ENCODE data around the gene TENM4.

The TENM4 gene

GRCh38 chr11:78730267-78730824 is 710.5 kb downstream of the TENM4 start:
- TF ChIP-seq CTCF (IDR thresholded peaks at IDR 0.05; ENCODE audit: insufficient read depth, low read length, missing control alignments), result no peak
- ChIA-PET CTCF (interaction anchor here (1.3 to 9.4 kb wide), 2 partner anchors 14 to 370 kb away, joined by 3 to 78 read pairs; no protein-coding TSS in a partner anchor), POLR2A (no interaction called here)
- DNase-seq (ENCODE audit: low read depth, low spot score), result no peak
- no peak overlapping the region for H3K4me3 ChIP-seq (ENCODE audit: low read depth, low read length)

GRCh38 chr11:78727816-78728215 is 713.0 kb downstream of the TENM4 start:
- POLR2A ChIA-PET, result no interaction called here
- TF ChIP-seq CTCF (IDR thresholded peaks at IDR 0.05; ENCODE audit: insufficient read depth, low read length, missing control alignments), result no peak
- CTCF ChIA-PET, result interaction anchor here (1.6 to 9.4 kb wide), 2 partner anchors 12 to 71 kb away, joined by 5 to 78 read pairs; no protein-coding TSS in a partner anchor
- DNase-seq (ENCODE audit: low read depth, low spot score), result no peak
- H3K4me3 ChIP-seq (ENCODE audit: low read depth, low read length), result no peak overlapping the region

GRCh38 chr11:78725200-78725599 is 715.6 kb downstream of the TENM4 start:
- POLR2A ChIA-PET, result no interaction called here
- no peak overlapping the region for H3K4me3 ChIP-seq (ENCODE audit: low read depth, low read length)
- no peak for TF ChIP-seq CTCF (IDR thresholded peaks at IDR 0.05; ENCODE audit: insufficient read depth, low read length, missing control alignments)
- CTCF ChIA-PET, result interaction anchor here (9.4 to 14.4 kb wide), 2 partner anchors 9 to 77 kb away, joined by 78 to 206 read pairs; no protein-coding TSS in a partner anchor
- no peak for DNase-seq (ENCODE audit: low read depth, low spot score)

GRCh38 chr11:78722786-78723185 is 718.0 kb downstream of the TENM4 start:
- ChIA-PET CTCF (interaction anchor here (1.0 to 14.4 kb wide), 6 partner anchors 7 to 238 kb away, joined by 3 to 206 read pairs (median 6); no protein-coding TSS in a partner anchor), POLR2A (no interaction called here)
- no peak for DNase-seq (ENCODE audit: low read depth, low spot score)
- no peak for TF ChIP-seq CTCF (IDR thresholded peaks at IDR 0.05; ENCODE audit: insufficient read depth, low read length, missing control alignments)
- no peak overlapping the region for H3K4me3 ChIP-seq (ENCODE audit: low read depth, low read length)

GRCh38 chr11:78720281-78720989 is 720.4 kb downstream of the TENM4 start:
- TF ChIP-seq CTCF (IDR thresholded peaks at IDR 0.05; ENCODE audit: insufficient read depth, low read length, missing control alignments), result no peak
- DNase-seq (ENCODE audit: low read depth, low spot score), result no peak
- POLR2A ChIA-PET, result no interaction called here
- no peak overlapping the region for H3K4me3 ChIP-seq (ENCODE audit: low read depth, low read length)
- CTCF ChIA-PET, result interaction anchor here (14.4 kb wide), 1 partner anchor 72 kb away, joined by 206 read pairs; no protein-coding TSS in a partner anchor

GRCh38 chr11:78717041-78717440 is 723.8 kb downstream of the TENM4 start:
- no peak for DNase-seq (ENCODE audit: low read depth, low spot score)
- CTCF ChIA-PET, result interaction anchor here (1.3 to 14.4 kb wide), 10 partner anchors 10 to 777 kb away, joined by 3 to 206 read pairs (median 8); no protein-coding TSS in a partner anchor
- TF ChIP-seq CTCF (IDR thresholded peaks at IDR 0.05; ENCODE audit: insufficient read depth, low read length, missing control alignments), result no peak
- POLR2A ChIA-PET, result no interaction called here
- no peak overlapping the region for H3K4me3 ChIP-seq (ENCODE audit: low read depth, low read length)
